ENCODE results near the gene GC.

DNA sequence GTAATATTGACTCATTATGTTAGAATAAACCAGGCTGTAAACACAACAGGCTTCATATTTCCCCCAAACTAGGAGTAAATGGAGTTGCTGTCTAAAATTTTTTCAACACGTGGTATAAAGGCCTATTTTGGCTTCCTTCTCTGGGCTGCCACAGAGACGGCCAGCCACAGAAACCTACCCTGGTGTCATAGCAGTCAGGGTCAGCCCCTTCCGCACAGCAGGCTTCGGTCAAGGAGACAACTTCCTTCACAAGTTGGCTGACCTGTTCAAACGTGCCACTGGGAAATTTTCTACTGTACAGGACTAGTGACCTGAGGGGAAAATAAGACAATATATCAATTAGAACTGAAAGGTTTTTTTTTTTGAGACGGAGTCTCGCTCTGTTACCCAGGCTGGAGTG lies 15.8 kb downstream of the GC start:
- TF ChIP-seq, protein P1, sequence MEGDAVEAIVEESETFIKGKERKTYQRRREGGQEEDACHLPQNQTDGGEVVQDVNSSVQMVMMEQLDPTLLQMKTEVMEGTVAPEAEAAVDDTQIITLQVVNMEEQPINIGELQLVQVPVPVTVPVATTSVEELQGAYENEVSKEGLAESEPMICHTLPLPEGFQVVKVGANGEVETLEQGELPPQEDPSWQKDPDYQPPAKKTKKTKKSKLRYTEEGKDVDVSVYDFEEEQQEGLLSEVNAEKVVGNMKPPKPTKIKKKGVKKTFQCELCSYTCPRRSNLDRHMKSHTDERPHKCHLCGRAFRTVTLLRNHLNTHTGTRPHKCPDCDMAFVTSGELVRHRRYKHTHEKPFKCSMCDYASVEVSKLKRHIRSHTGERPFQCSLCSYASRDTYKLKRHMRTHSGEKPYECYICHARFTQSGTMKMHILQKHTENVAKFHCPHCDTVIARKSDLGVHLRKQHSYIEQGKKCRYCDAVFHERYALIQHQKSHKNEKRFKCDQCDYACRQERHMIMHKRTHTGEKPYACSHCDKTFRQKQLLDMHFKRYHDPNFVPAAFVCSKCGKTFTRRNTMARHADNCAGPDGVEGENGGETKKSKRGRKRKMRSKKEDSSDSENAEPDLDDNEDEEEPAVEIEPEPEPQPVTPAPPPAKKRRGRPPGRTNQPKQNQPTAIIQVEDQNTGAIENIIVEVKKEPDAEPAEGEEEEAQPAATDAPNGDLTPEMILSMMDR (conservative IDR thresholded peaks at IDR 0.05): no peak
- TF ChIP-seq EZH2 (IDR thresholded peaks at IDR 0.05; ENCODE audit: low read depth): no peak
